ENCODE measurements around the gene PARD3B. TPM values are rescaled to one million over a fixed set of nuclear protein-coding genes. Genes with fewer than 3 reads are reported as not detected.

Gene PARD3B
- total RNA-seq, 1 experiment from 2014 or later, result 6.4 TPM

- H3K18ac ChIP-seq (ENCODE audit: insufficient read length, low read depth, low read length), result no peak overlapping the region
- no CpG with 5 or more reads among the region's 8 CpGs for WGBS (ENCODE audit: extremely low coverage, insufficient read length, low lambda C conversion rate)
These were observed 1035.1 kb downstream of the PARD3B start for GRCh38 chr2:205580212-205580987.

More at GRCh38 chr2:205580212-205580987, 1035.1 kb downstream of the PARD3B start:
- no peak for TF ChIP-seq CTCF (conservative IDR thresholded peaks at IDR 0.05)
- Histone ChIP-seq H3T11ph (ENCODE audit: low read length) (no peak overlapping the region), H3K9ac (ENCODE audit: extremely low read depth, insufficient read length, low read length) (no peak overlapping the region), H4K8ac (replicated peaks; ENCODE audit: insufficient read length, low read depth, low read length) (no peak overlapping the region), H2BK15ac (ENCODE audit: low read depth, low read length) (no peak overlapping the region), H3K9me3 (ENCODE audit: control insufficient read depth, low read depth, low read length) (no peaks in the 10 kb centered on the region), H2AK5ac (ENCODE audit: insufficient read length, low read length) (no peak overlapping the region), H4K5ac (ENCODE audit: insufficient read length, low read depth, low read length) (no peak overlapping the region), H3K23me2 (ENCODE audit: insufficient read length, low read depth, low read length, poor library complexity, severe bottlenecking) (no peaks in the 10 kb centered on the region), H4K20me1 (ENCODE audit: control insufficient read depth, insufficient read depth, insufficient read length) (no peaks in the 10 kb centered on the region), H3K4me2 (ENCODE audit: insufficient read depth, insufficient read length, low read length) (no peak overlapping the region), H3K79me1 (ENCODE audit: insufficient read depth, low read depth, low read length, poor library complexity, severe bottlenecking) (no peaks in the 10 kb centered on the region), H3K4ac (ENCODE audit: low read depth, low read length) (no peak overlapping the region), H3K4me1 (ENCODE audit: insufficient read depth, low read length) (no peaks in the 10 kb centered on the region), H2BK12ac (ENCODE audit: insufficient read length, low read depth, low read length) (no peak overlapping the region), H3K23ac (ENCODE audit: insufficient read length, low read depth, low read length) (no peak overlapping the region), H3K27ac (ENCODE audit: insufficient read length, low read depth, low read length) (no peak overlapping the region), H2BK20ac (ENCODE audit: low read depth, low read length, poor library complexity, severe bottlenecking) (no peak overlapping the region), H3K56ac (ENCODE audit: insufficient read length, low read depth, low read length) (no peak overlapping the region), H3K79me2 (ENCODE audit: insufficient read depth, low read length) (no peaks in the 10 kb centered on the region), H3K27me3 (ENCODE audit: insufficient read depth, low read length) (no peaks in the 10 kb centered on the region), H2BK120ac (ENCODE audit: low read depth, low read length, poor library complexity, severe bottlenecking) (no peak overlapping the region), H3K14ac (ENCODE audit: insufficient read depth, low read length) (no peak overlapping the region), H4K91ac (ENCODE audit: insufficient read length, low read depth, low read length) (no peak overlapping the region), H2AFZ (ENCODE audit: low read length) (no peak overlapping the region), H2BK5ac (ENCODE audit: insufficient read length, low read length) (no peak overlapping the region)
- Mint-ChIP-seq H3K4me1 (0 out of 4 replicates have a peak, but pooled peaks cover 0 to 2% of the 10 kb centered on the region in 2 experiments), H3K27ac (no peak overlapping the region), H3K27me3 (ENCODE audit: low read depth) (no peaks in the 10 kb centered on the region), H3K4me3 (no peak overlapping the region), H3K36me3 (ENCODE audit: insufficient read depth in 1 of 3, low read depth in 3 of 3) (peaks cover 7 to 19% (median 19%) of the 10 kb centered on the region in 3 experiments), H3K9me3 (peaks cover 4 to 17% of the 10 kb centered on the region in 2 experiments)
- no peak for DNase-seq

All from H9 (cell line).